ENCODE data around the gene DNAH2. TPM values are rescaled to one million over a fixed set of nuclear protein-coding genes. Genes with fewer than 3 reads are reported as not detected.
A peak's percentile ranks its signal among the peaks of the same experiment; 100 is the strongest.

DNAH2 gene
- total and polyA plus RNA-seq, 3 donors from 2014 or later: 11.7 to 24.9 (median 22.7) TPM

GRCh38 chr17:7715936-7716886 is 1.3 kb upstream of the DNAH2 start:
- intact Hi-C loops (cut with DNase I; ENCODE audit: low total_unique reads): no loop called here
- no peak for DNase-seq
- Histone ChIP-seq H3K4me3 (peak overlapping the region; percentile 49 to 71), H3K27me3 (no peaks in the 10 kb centered on the region), H3K4me1 (peaks cover 12% of the 10 kb centered on the region), H3K36me3 (ENCODE audit: low read depth, missing control alignments) (no peaks in the 10 kb centered on the region), H3K9me3 (no peaks in the 10 kb centered on the region), H3K27ac (no peak overlapping the region)
- TF ChIP-seq CTCF (IDR thresholded peaks at IDR 0.05): no peak
- TF ChIP-seq POLR2A (IDR thresholded peaks at IDR 0.05): no peak
- WGBS, 2 donors: 29 to 35% methylated on average over 20 of the region's 20 CpGs

GRCh38 chr17:7717756-7718350 is 309 bp downstream of the DNAH2 start:
- Histone ChIP-seq H3K9me3 (no peaks in the 10 kb centered on the region), H3K36me3 (ENCODE audit: low read depth, missing control alignments) (no peaks in the 10 kb centered on the region), H3K27ac (no peak overlapping the region), H3K4me3 (peak overlapping the region; percentile 49 to 71), H3K27me3 (no peaks in the 10 kb centered on the region), H3K4me1 (peaks cover 12% of the 10 kb centered on the region)
- WGBS, 2 donors: 4 to 5% methylated on average over 16 of the region's 16 CpGs
- intact Hi-C loops (cut with DNase I; ENCODE audit: low total_unique reads): no loop called here
- DNase-seq: no peak
- no peak for TF ChIP-seq POLR2A (IDR thresholded peaks at IDR 0.05)
- TF ChIP-seq CTCF (IDR thresholded peaks at IDR 0.05): no peak

GRCh38 chr17:7719661-7720060 is 2.1 kb downstream of the DNAH2 start:
- TF ChIP-seq CTCF (IDR thresholded peaks at IDR 0.05): no peak
- no peak for TF ChIP-seq POLR2A (IDR thresholded peaks at IDR 0.05)
- Histone ChIP-seq H3K4me1 (peaks cover 12% of the 10 kb centered on the region), H3K27me3 (no peaks in the 10 kb centered on the region), H3K4me3 (no peak overlapping the region), H3K36me3 (ENCODE audit: low read depth, missing control alignments) (no peaks in the 10 kb centered on the region), H3K27ac (no peak overlapping the region), H3K9me3 (no peaks in the 10 kb centered on the region)
- intact Hi-C loops (cut with DNase I; ENCODE audit: low total_unique reads): no loop called here
- DNase-seq: no peak
- WGBS, 2 donors: 75 to 79% methylated on average over 5 to 9 of the region's 9 CpGs

- H3K9me3 ChIP-seq: no peaks in the 10 kb centered on the region
- TF ChIP-seq POLR2A (IDR thresholded peaks at IDR 0.05): no peak
- no peak for TF ChIP-seq CTCF (IDR thresholded peaks at IDR 0.05)
These were observed 2.6 kb downstream of the DNAH2 start for GRCh38 chr17:7720125-7720524.

More at GRCh38 chr17:7720125-7720524, 2.6 kb downstream of the DNAH2 start:
- no peaks in the 10 kb centered on the region for H3K36me3 ChIP-seq (ENCODE audit: low read depth, missing control alignments)
- H3K27me3 ChIP-seq: no peaks in the 10 kb centered on the region
- 62 to 77% methylated on average over 4 of the region's 4 CpGs for WGBS, 2 donors
- H3K27ac ChIP-seq: no peak overlapping the region
- no peak overlapping the region for H3K4me3 ChIP-seq
- intact Hi-C loops (cut with DNase I; ENCODE audit: low total_unique reads): no loop called here
- H3K4me1 ChIP-seq: peaks cover 12% of the 10 kb centered on the region
- no peak for DNase-seq

All from testis (tissue), 3 donors.